ENCODE measurements around the gene DNAJC1.
A peak's percentile ranks its signal among the peaks of the same experiment; 100 is the strongest.

DNAJC1 gene

DNA sequence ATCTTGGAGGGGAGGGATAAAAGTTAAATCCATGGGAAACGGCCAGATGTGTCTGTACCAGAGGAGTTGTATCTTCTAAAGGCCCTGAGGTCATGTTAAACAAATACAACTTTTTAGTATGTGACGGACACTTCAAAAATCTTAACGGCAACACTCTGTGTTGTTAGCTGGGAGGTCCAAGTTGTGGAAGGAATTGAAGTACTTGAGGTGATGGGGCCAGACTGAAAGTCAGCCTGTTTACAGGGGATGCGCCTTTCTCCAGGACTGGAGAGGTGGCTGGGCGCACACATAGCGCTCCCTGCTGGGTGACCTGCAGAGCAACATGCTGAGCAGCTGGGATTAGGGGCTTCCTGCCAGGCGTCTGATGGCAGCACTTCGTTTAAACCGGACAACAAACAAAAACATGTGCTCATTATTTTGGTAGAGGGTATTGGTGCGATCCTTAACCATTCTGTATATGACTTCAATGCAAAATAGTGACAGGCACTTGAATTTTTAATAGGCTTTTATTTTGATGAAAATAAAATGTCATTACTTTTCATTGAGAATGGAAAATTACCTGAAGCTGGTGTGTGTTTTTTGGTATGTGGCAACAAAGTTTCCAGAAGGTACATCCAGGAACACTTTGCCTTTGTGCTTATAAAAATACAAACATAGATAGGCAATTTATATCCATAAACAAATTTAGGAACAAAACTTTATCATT is 271.3 kb downstream of the DNAJC1 start:
- H3K4me3 ChIP-seq (ENCODE audit: insufficient read depth, low read length, poor library complexity, severe bottlenecking), result no peak overlapping the region

DNA sequence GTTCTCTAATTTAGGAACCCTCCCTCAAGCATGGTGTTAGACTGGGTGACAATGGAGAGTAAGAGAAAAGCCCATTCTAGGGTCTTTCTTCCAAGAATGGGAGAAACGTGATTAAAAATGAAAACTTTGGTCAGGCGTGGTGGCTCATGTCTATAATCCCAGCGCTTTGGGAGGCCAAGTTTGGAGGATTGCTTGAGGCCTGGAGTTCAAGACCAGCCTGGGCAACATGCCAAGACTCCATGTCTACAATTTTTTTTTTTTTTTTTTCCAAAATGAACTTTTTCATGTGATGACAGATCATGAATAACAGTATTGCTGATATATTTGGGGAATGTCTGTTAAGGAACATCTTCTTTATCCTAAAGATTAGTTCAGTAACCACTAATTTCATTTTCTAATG is 274.9 kb downstream of the DNAJC1 start:
- Histone ChIP-seq H3F3A (ENCODE audit: insufficient read depth) (peaks cover 31% of the 10 kb centered on the region; the same call in 1 of the 2 replicates), H3K4me2 (ENCODE audit: low read depth, low read length, poor library complexity, severe bottlenecking) (no peak overlapping the region), H3K27me3 (ENCODE audit: low read length) (no peaks in the 10 kb centered on the region), H3K9me3 (ENCODE audit: insufficient read depth, low read length) (no peaks in the 10 kb centered on the region), H4K20me1 (ENCODE audit: low read depth, low read length) (peaks cover 16% of the 10 kb centered on the region; the same call in 1 of the 2 replicates), H3K36me3 (ENCODE audit: low read length) (peaks cover 26% of the 10 kb centered on the region), H2AFZ (ENCODE audit: low read depth, low read length, severe bottlenecking) (no peak overlapping the region), H3K9ac (ENCODE audit: low read length) (no peak overlapping the region), H3K4me3 (ENCODE audit: insufficient read depth, low read length, poor library complexity, severe bottlenecking) (no peak overlapping the region), H3K9me2 (replicated peaks; ENCODE audit: insufficient read depth, low read length) (no peaks in the 10 kb centered on the region), H3K27ac (ENCODE audit: low read depth, low read length) (no peak overlapping the region), H3K79me2 (ENCODE audit: insufficient read depth, low read length) (no peaks in the 10 kb centered on the region)
- TF ChIP-seq, protein P1, sequence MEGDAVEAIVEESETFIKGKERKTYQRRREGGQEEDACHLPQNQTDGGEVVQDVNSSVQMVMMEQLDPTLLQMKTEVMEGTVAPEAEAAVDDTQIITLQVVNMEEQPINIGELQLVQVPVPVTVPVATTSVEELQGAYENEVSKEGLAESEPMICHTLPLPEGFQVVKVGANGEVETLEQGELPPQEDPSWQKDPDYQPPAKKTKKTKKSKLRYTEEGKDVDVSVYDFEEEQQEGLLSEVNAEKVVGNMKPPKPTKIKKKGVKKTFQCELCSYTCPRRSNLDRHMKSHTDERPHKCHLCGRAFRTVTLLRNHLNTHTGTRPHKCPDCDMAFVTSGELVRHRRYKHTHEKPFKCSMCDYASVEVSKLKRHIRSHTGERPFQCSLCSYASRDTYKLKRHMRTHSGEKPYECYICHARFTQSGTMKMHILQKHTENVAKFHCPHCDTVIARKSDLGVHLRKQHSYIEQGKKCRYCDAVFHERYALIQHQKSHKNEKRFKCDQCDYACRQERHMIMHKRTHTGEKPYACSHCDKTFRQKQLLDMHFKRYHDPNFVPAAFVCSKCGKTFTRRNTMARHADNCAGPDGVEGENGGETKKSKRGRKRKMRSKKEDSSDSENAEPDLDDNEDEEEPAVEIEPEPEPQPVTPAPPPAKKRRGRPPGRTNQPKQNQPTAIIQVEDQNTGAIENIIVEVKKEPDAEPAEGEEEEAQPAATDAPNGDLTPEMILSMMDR (IDR thresholded peaks at IDR 0.05; ENCODE audit: insufficient read depth, low read length, poor library complexity, severe bottlenecking), result no peak
- TF ChIP-seq EZH2phosphoT487 (conservative IDR thresholded peaks at IDR 0.05; ENCODE audit: low read length), result no peak

More for the DNA sequence above, 271.3 kb downstream of the DNAJC1 start:
- H3K4me2 ChIP-seq (ENCODE audit: low read depth, low read length, poor library complexity, severe bottlenecking), result no peak overlapping the region
- peaks cover 28% of the 10 kb centered on the region; the same call in 1 of the 2 replicates for H3K36me3 ChIP-seq (ENCODE audit: low read length)
- no peak overlapping the region for H3K27ac ChIP-seq (ENCODE audit: low read depth, low read length)
- no peaks in the 10 kb centered on the region for H3K27me3 ChIP-seq (ENCODE audit: low read length)
- no peaks in the 10 kb centered on the region for H3K79me2 ChIP-seq (ENCODE audit: insufficient read depth, low read length)
- no peaks in the 10 kb centered on the region for H3K9me3 ChIP-seq (ENCODE audit: insufficient read depth, low read length)
- H2AFZ ChIP-seq (ENCODE audit: low read depth, low read length, severe bottlenecking), result no peak overlapping the region
- TF ChIP-seq EZH2phosphoT487 (conservative IDR thresholded peaks at IDR 0.05; ENCODE audit: low read length), result no peak
- TF ChIP-seq, protein P1 (IDR thresholded peaks at IDR 0.05; ENCODE audit: insufficient read depth, low read length, poor library complexity, severe bottlenecking), result peak; percentile 85
- H3F3A ChIP-seq (ENCODE audit: insufficient read depth), result peaks cover 19% of the 10 kb centered on the region; the same call in 1 of the 2 replicates
- peaks cover 4% of the 10 kb centered on the region; the same call in 1 of the 2 replicates for H4K20me1 ChIP-seq (ENCODE audit: low read depth, low read length)
- no peaks in the 10 kb centered on the region for H3K9me2 ChIP-seq (replicated peaks; ENCODE audit: insufficient read depth, low read length)
- no peak overlapping the region for H3K9ac ChIP-seq (ENCODE audit: low read length)

DNA sequence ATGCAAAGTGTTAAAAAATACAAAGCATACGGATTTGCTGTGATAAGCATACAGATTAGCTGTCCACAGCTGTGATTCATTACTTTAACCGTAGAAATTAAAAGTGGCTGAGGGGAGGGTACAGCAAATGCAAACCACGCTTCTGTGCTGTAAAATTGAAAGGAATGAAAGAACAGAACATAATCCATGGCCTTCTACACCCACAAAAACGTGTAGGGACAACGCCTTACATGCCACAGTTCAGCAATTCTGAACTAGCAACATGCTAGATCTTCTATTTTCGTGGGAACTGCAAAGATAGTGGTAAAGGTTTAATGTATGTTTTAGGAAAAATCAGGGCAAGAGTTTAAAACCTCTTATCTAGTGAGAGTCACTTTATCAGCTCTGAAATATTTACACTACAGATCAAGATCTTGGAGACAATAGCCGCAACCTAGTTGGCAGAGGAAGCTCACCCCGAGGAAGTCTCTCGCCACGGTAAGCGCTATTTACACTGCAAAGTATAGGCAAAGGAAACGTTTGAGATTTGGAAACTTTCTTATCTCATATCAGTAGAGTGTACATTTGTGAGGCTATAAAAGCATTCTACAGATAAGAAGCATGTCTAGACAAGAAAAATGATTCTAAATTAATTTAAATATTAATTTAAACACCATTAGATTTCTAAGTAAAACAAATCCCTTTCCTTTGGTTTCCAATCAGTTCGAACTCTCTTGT is 275.9 kb downstream of the DNAJC1 start:
- TF ChIP-seq, protein P1 (IDR thresholded peaks at IDR 0.05; ENCODE audit: insufficient read depth, low read length, poor library complexity, severe bottlenecking), result no peak
- TF ChIP-seq EZH2phosphoT487 (conservative IDR thresholded peaks at IDR 0.05; ENCODE audit: low read length), result no peak
- Histone ChIP-seq H3K27ac (ENCODE audit: low read depth, low read length) (no peak overlapping the region), H3K4me2 (ENCODE audit: low read depth, low read length, poor library complexity, severe bottlenecking) (no peak overlapping the region), H3F3A (ENCODE audit: insufficient read depth) (peaks cover 27% of the 10 kb centered on the region; the same call in 1 of the 2 replicates), H3K27me3 (ENCODE audit: low read length) (no peaks in the 10 kb centered on the region), H3K9me2 (replicated peaks; ENCODE audit: insufficient read depth, low read length) (no peaks in the 10 kb centered on the region), H3K36me3 (ENCODE audit: low read length) (peaks cover 20% of the 10 kb centered on the region), H3K9ac (ENCODE audit: low read length) (no peak overlapping the region), H3K79me2 (ENCODE audit: insufficient read depth, low read length) (no peaks in the 10 kb centered on the region), H3K4me3 (ENCODE audit: insufficient read depth, low read length, poor library complexity, severe bottlenecking) (no peak overlapping the region), H3K9me3 (ENCODE audit: insufficient read depth, low read length) (no peaks in the 10 kb centered on the region), H4K20me1 (ENCODE audit: low read depth, low read length) (peaks cover 12% of the 10 kb centered on the region; the same call in 1 of the 2 replicates), H2AFZ (ENCODE audit: low read depth, low read length, severe bottlenecking) (no peak overlapping the region)
